Stomach (tissue), 4 donors: ENCODE data around the gene KCNC1.

Experiments
- CTCF ChIP-seq, 7 experiments: fragments of 450-650 bp in 4 of 7; fragments of 200-600 bp in 3 of 7; sonication (generic) in 3 of 7; IDR thresholded peaks; one replicate each; pipeline ENCODE4 v1.5.1; 2016 to 2019; ENCODE audit warnings: antibody characterized with exemption in 7 of 7, control low read depth in 2 of 7, mild to moderate bottlenecking in 1 of 7
- POLR2A ChIP-seq, 4 donors: fragments of 450-650 bp; IDR thresholded peaks; one replicate each; pipeline ENCODE4 v1.6.1; 2016; ENCODE audit warnings: antibody characterized with exemption in 4 of 4, control low read depth in 2 of 4, mild to moderate bottlenecking in 1 of 4, moderate library complexity in 1 of 4

- TF ChIP-seq CTCF (IDR thresholded peaks at IDR 0.05), result no peak
- TF ChIP-seq POLR2A (IDR thresholded peaks at IDR 0.05), result no peak
Observed at GRCh38 chr11:17693531-17693930, 41.0 kb upstream of the KCNC1 start.
